GM18526 (cell line): ENCODE data around the gene GADD45GIP1.

Source experiments
- POLR2A ChIP-seq: IDR thresholded peaks from 3 replicates; pipeline ENCODE4 v1.6.1; 2011; ENCODE audit not compliant: insufficient read length; ENCODE audit errors: extremely low read depth

The GADD45GIP1 gene

DNA sequence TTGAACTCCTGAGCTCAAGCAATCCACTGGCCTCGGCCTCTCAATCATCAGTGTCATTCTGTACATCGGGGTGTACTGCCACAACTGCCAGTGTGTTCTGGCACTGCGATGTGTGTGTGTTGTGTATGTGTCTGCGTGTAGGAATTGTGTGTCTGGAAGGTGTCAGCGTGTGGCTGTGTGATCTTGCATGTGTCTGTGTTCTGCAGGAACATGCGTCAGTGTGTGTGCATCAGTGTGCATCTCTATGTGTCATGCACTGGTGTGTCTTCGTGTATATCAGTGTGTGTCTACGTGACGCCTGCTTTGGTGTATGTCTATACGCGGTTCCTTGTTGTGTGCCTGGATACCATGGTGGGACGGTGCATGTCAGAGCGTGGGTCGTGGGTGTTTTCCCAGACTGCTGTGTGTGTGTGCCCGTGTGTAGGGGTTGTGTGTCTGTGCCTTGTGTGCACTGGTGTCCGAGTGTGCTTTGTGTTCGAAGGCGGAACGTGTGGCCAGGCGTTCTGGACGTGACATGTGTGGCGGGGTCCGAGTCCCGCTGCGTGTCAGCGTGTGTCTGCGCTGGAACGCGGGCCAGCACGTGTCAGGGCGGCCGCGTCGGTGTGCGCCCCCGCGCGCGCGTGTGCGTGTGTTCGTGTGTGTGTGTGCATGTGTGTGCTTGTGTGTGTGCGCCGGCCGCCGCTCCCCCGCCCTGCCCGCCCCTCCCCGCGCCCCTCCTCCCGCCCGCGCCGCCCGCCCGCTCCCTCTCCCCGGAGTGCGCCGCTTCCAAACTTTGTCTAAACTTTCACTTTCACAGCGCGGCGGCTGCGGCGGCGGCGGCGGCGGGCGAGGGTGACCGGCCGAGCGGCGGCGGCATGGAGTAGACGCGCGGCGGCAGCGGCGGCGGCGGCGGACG lies 37.9 kb upstream of the GADD45GIP1 start, which contains the start of gene NFIX:
Gene NFIX (plus strand): TSS at position 775 of the 895 bp plus-strand sequence. CDS start 363 bp downstream, outside the sequence.
- TF ChIP-seq POLR2A = no peak

DNA sequence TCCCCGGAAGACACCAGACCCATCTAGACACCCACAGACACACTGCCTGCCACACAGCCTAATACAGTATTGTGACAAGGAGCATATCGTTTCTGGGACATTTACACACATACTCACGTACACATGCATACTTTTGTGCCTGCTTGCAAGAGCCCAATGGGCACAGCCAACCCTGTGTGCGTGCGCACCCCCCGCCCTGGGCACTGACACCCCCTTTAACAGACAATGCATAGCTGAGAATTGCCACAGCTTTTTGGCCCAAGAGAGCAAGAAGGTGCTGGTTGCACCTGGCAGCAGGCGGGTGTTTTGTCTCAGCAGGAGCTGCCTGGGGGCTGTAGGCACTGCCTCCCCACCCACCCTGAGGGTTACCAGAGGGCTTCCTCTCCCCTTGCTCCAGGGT lies 36.5 kb upstream of the GADD45GIP1 start:
- no peak for TF ChIP-seq POLR2A

DNA sequence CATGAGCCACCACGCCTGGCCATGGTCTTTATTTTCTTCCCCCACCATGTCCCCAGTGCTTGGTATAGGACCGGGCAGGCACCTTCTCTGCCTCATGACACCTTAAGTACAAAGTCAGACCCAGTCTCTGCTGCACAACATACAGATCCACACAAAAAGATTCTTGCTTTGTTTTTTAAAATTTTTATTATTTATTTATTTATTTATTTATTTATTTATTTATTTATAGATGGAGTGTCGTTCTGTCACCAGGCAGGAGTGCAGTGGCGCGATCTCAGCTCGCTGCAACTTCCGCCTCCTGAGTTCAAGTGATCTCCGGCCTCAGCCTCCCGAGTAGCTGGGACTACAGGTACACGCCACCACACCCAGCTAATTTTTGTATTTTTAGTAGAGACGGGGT lies 35.7 kb upstream of the GADD45GIP1 start:
- TF ChIP-seq POLR2A = no peak

DNA sequence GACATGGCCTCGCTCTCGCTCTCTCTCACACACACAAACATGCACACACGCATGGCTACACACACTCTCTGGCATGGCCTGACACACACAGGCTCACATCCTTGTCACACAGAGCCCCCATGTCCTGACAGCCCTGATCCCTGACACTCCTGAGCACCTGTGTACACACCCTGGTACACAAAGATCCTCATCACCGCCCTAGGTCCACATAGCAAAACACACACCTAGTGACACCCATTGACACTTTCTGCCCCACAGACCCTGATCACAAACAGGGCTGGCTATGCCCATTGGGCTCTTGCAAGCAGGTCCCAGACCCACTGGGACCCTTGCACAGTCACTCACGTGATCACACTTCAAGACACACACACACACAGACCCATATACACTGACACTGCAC lies 34.3 kb upstream of the GADD45GIP1 start:
- no peak for TF ChIP-seq POLR2A

DNA sequence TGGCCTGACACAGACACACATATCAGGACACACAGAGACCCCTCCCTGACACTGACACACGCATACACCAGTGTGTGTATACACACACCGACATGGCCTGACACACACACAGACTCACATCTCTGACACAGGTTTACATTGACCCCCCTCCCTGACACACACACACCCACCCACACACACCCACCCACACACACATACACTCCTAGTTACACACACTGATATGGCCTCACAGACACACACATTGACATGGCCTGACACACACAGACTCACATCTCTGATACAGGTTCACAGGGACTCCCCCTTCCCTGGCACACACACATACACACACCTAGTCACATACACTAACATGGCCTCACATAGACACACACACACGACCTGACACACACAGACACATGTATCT lies 33.8 kb upstream of the GADD45GIP1 start:
- TF ChIP-seq POLR2A = no peak

DNA sequence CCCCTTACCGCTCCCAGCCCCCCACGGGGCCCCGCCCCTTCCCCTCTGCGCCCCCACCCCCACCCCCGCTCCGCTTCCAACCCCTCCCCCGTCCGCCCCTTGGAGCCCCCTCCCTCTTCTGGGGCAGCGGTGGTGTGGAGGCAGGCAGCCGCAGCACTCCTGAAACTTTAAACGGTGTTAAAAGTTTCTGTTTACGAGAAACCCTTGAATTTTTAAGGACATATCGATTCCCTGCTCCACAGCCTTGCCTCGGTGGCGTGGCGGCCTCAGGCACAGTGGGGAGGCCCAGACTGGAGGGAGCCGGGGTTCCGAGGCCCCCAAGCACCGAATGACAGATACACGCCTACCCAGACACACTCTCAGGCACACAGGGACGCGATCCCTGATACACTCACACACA lies 33.4 kb upstream of the GADD45GIP1 start:
- no peak for TF ChIP-seq POLR2A

DNA sequence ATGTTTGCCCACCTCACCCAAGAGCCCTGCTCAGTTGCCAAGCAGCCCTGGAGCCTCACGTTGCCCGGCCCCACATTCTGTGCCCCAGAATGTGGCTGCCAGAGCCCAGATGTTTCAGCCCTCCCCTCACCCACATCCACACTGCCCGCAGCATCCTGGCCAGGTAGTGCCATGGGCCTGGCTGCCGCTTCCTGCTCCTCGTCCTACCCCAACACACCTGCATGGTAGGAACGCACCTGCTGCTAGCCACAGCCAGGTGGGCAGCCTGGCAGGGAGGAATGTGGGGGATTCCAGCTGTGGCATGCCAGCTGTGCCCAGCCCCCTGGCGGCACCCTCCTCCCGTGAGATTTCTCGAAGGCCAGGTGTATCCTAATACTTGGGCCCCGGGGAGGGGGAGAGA lies 30.8 kb upstream of the GADD45GIP1 start:
- no peak for TF ChIP-seq POLR2A

DNA sequence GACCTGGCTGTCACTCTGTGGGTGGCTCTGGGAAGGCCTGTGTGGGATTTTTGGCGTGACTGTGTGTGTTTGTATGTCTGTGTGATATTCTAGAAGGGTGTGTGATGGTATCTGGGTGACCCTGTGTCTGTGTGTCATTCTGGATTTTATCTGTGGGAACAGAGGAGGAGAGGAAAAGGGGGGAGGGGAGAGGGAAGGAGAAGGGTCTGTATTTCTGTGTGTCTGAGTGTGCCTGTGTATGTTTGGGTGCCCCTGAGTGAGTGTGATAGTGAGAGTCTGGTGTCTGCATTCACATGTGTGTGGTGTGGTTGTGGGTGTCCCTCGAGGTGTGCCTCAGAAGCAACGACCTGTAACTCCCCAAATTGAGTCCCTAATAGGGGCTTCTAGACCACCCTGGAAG lies 30.2 kb upstream of the GADD45GIP1 start:
- TF ChIP-seq POLR2A = no peak

DNA sequence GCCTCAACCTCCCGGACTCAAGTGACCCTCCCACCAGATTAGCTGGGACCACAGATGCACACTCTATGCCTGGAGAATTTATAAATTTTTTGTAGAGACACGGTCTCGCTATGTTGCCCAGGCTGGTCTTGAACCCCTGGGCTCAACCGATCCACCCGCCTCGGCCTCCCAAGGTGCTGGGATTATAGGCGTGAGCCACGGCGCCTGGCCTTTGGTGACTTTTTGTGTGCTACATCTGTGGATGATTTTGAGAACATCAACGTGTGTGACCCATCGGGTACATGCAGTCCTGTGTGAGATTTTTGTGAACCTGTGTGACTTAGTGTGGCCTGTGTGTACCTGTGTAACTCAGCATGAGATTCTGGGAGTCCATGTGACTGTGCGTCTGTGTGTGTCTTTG lies 29.7 kb upstream of the GADD45GIP1 start:
- TF ChIP-seq POLR2A = no peak

DNA sequence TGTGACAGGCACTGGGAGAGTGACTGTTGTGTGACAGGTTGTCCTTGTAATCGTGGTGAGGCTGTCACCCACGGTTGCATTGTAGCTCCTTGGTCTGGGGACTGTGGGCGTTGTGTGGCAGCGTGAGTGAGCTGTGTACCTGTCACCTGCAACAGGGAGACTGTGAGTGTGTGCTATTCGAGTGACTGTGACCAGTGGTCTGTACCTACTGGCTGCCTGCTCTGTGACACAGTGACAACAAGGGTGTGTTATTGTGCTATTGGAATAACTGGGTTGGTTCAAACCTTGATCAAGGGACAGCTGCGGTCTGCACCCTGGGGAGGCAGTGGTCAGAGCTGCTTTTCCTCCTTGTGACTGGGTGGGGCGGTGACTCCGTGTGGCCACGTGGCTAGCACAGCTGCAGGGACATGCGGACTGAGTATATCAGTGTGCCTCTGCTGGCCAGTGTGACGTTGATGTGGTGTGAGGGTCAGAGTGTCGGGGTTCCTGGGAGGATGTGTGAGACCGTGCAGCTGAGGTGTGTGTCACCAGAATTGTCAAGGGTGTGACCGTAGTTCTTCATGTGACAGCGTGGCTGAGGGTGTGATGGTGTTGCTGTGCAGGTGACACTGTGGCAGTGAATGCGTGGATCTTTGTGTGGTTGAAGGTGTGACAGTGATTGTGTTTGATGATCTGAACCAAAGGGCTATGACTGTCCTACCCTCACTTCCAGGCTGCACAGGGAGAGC lies 28.2 kb upstream of the GADD45GIP1 start:
- no peak for TF ChIP-seq POLR2A

DNA sequence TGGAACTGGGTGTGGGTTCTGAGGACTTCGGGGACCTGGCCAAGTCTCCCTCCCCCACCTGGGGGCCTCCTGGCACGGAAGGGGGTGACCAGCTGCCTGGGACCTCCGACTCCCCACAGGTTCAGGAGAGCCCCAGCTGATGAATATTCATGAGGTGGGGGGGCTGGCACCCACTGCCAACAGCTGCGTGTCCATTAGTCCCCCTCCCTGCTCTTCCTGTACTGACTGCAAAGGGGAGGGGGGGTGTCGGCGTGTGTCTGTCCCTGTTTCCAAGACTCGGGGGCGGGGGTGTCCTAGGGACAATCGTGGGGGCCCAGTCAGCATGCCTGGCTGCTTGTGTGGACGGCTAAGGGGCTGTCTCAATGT lies 27.6 kb upstream of the GADD45GIP1 start:
- TF ChIP-seq POLR2A = no peak

DNA sequence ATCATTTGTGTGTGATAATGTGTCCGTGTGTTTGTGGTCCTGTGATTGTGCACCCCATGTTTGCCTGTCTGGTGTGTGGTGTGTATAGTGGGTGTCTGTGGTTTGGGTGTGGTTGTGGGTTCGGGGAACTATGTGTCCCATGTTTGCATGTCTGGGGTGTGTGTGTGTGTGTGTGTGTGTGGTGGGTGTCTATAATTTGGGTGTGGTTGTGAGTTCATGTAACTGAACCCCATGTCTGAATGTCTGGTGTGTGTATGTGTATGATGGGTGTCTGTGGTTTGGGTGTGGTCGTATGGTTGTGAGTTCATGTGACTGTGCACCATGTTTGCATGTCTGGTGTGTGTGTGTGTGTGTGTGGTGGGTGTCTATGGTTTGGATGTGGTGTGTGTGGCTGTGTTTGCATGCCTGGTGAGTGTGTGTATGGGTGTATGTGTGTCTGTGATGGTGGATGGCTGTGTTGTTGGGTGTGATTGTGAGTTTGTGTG lies 27.2 kb upstream of the GADD45GIP1 start:
- no peak for TF ChIP-seq POLR2A

DNA sequence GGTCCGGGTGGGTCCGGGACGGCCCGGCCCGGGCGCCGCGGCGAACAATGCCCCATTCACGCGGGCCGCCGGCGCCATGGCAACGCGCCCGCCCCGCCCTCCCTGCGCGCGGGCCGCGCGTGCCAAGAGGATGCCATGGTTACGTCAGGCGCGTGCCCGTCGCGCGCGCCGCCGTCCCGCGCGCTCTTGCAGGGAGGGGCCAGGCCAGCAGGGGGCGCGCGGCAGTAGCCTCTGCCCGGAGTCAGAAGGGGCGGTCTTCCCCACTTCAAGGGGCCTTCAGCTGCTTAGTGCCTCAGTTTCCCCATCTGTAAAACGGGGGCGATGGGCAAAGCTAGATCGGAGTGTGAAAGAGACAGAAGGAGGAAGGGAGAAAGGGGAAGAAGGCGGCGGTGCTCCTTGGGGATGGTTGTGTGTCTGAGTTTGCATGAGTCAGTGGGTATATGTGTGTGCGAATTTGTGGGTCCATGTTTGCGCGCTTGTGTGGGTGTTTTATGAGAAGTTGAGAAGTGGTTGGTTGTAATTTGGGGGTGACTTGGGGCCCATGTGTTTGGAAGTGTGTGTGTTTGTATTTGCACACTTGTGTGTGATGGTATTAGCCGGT lies 26.6 kb upstream of the GADD45GIP1 start:
- no peak for TF ChIP-seq POLR2A

DNA sequence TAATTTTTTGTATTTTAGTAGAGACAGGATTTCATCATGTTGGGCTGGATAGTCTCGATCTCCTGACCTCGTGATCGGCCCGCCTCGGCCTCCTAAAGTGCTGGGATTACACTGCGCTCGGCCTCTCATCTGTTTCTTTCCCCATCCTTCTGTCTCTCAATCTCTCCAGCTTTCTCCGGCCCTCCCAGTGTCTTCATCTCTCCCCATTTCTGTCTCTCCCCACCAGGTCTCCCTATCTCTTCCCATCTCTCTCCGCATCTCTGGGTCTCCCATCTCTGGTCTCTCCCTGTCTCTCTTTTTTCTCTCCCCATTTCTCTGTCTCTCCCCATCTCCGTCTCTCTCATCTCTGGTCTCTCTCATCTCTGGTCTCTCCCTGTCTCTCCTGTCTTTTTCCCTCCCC lies 26.1 kb upstream of the GADD45GIP1 start:
- no peak for TF ChIP-seq POLR2A

DNA sequence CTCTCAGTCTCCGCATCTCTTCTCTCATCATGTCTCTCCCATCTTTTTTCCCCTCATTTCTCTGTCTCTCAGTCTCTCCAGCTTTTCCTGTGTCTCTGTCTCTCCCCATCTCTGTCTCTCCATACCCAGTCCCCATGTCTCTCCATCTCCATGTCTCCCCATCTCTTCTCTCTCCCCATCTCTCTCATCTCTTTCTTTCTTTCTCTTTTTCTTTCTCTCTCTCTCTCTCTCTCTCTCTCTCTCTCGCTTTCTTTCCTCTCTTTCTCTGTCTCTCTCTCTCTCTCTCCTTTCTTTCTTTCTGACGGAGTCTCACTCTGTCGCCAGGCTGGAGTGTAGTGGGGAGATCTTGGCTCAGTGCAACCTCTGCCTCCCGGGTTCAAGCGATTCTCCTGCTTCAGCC lies 25.6 kb upstream of the GADD45GIP1 start:
- no peak for TF ChIP-seq POLR2A

DNA sequence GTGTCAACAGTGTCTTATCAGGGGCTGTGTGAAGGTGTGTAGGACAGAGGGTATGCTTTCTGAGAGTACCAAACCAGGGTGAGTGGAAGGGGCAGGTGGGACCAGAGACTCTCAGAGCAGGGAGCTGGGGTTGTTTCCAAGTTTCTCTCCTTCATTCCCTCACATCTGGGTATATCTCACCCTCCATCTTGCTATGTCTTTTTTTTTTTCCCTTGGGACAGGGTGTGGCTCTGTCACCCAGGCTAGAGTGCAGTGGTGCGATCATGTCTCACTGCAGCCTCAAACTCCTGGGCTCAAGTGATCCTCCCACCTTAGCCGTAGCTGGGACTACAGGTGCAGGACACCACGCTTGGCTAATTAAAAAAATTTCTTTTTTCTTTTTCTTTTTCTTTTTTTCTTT lies 23.0 kb upstream of the GADD45GIP1 start:
- no peak for TF ChIP-seq POLR2A

DNA sequence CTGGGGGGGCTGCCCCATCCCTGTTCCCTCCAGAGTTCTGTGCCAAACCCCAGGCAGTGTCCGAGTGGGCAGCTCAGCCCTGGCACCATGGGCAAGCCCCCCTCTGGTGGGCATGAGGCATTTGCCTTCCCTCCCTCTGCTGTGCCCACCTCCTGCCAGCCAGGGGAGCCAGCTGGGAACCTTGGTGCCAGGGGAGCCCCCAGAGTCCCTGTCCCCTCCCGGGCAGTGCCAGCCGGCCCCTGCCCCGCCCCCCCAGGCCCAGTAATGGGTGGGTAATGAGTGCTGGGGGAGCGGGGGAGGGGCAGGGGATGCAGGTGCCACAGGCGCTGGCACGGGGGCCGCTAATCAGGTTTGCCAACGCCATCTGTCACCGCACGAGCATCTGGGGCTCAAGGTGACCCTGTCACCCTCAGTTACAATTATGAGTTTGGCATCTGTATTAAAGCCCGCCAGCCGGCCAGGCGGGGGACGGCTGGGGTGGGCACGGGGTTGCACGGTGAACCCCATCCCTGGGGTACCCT lies 18.3 kb upstream of the GADD45GIP1 start:
- no peak for TF ChIP-seq POLR2A
